Erythroblast (primary cell): Measurements from ENCODE around the gene TRPM4.

ENCODE experiments used
- GATA1 ChIP-seq: IDR thresholded peaks from 2 replicates; pipeline ENCODE4 v1.6.1; 2011; ENCODE audit warnings: low read depth, mild to moderate bottlenecking, control low read depth, low read length, moderate library complexity
- POLR2A ChIP-seq: IDR thresholded peaks from 2 replicates; pipeline ENCODE4 v1.6.1; 2011; ENCODE audit warnings: mild to moderate bottlenecking, low read length

DNA sequence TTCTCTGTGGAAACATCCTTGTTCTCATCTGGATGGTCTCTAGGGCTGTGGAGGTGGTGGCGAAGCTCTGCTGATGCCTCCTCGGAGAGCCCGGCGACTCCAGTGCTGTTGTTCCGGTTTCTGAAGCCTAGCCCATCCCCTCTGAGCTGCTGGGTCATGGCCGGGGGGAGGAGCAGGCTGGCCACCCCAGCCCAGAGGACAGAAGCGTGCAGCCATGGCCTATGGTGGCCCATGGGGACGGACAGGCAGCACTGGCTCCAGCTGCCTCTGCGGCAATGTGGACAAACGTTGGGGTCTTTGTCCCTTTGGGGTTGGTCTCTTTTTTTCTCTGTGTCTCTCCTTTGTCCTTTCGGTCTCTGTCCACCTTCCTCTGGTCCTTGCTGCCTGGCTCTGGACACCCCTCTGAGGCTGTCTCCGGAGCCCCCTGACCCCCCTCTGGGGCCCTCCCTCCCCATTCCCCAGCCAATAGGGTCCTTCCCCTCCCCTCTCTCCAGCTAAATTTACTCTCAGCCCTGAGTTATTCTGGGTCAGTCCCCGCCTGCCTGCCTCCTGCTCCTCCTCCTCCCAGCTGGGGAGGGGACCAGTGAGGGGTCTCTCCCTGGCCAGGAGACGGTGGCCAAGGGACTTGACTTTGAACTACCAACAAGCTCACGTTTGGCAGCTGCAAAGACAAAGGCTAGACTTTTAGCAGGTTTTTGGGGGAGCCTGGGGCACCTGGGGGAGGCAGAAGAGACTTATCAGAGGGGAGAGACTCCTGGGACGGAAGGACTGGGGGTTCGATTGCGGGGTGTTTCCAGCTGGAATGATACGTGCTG is 2.4 kb upstream of the TRPM4 start, which contains the start of gene HRC:
- no peak for TF ChIP-seq POLR2A
- no peak for TF ChIP-seq GATA1
